GM18502 (cell line): ENCODE measurements around the gene ZNF775.

Experiments used
- ATAC-seq: cut with Tn5 transposase; IDR thresholded peaks from one replicate; pipeline ENCODE4 v1.9.1; 2021; ENCODE audit warnings: mild to moderate bottlenecking; ENCODE audit not compliant: unreplicated experiment, poor library complexity

ZNF775 gene

GRCh38 chr7:150410131-150410530, 31.0 kb downstream of the ZNF775 start:
- ATAC-seq = no peak

GRCh38 chr7:150410680-150411346, 31.7 kb downstream of the ZNF775 start:
- ATAC-seq = no peak

DNA sequence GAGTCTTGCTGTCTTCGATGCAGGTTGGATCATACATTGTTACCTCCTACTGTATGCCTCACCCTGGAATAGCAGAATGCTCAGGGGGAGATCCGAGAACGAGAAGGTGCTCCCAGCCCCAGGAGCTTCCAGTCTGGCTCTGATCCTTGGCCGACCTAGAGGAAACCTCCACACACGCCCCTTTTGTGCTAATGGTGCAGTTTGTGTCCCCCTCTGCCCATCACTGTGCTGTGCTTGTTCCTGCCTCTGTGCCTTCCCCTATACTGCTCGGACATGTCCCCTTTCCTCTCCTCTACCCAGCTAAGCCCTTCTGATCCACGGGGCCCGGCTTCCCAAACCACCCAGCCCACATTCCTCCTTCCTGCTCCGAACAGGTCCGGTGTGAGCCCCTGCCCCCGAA, 32.5 kb downstream of the ZNF775 start:
- ATAC-seq = no peak

DNA sequence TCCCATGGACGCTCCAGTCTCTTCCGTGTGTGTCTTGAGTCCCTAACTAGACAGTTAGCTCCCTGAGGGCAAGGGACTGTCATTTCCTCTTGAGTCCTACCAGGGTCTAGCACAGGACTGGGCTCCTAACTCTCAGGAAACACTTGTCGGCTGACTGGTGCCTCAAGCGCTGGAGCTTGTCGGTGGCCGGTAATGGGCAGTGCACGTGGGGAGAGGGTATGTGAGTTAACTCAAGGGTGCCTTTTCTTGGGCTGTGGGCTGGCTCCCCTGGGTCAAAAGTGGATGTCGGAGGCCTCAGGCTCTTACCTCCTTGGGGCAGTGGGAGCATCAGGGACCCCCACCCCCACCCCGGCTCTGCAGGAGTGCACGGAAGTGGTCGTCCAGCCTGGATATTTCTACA, 32.9 kb downstream of the ZNF775 start:
- no peak for ATAC-seq

DNA sequence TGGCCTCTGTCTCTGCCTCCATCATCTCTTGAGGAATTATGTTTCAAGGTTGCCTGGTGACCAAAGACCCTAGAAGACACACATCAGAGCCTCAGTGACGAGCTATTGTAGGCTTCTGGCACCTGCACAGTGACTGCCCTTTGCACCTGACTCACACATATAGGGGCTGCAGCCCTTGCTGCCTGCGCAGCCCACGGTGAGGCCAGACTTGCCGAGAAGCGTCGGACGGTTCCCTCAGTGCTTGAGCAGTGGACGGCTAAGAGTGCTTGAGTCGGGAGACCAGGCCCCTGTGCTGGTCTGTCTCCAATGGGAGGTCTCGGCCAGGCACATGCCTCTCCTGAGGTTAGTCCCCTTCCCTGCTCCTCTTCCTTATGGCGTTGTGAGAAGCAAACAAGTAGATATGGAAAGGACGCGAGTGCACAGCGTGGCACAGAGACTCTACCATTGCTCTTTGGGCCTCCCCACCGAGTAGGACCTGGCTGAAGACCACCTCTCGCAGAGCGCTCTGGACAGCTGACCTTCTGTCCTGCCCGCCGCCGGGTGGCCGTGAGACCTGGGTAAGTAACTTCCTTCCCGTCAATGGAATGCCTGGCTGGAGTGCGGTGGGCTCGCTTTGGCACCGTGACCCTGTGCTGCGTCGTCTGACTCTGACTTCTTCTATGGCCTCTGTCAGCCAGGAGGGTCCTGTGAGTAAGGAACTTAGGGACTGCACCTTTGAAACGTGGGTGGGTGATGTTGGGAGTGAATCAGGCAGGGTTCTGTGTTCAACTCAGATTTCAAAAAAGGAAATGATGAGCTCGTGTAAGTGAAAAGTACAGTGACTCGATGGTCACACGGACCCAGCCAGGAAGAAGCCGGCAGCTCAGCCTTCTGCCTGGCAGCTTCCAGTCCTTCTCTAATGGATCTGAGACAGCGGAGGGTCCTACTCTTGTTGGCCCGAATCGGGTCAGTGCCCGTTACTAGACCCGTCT, 33.7 kb downstream of the ZNF775 start:
- ATAC-seq = no peak

- no peak for ATAC-seq
These were observed 34.5 kb downstream of the ZNF775 start for GRCh38 chr7:150413640-150414081.

DNA sequence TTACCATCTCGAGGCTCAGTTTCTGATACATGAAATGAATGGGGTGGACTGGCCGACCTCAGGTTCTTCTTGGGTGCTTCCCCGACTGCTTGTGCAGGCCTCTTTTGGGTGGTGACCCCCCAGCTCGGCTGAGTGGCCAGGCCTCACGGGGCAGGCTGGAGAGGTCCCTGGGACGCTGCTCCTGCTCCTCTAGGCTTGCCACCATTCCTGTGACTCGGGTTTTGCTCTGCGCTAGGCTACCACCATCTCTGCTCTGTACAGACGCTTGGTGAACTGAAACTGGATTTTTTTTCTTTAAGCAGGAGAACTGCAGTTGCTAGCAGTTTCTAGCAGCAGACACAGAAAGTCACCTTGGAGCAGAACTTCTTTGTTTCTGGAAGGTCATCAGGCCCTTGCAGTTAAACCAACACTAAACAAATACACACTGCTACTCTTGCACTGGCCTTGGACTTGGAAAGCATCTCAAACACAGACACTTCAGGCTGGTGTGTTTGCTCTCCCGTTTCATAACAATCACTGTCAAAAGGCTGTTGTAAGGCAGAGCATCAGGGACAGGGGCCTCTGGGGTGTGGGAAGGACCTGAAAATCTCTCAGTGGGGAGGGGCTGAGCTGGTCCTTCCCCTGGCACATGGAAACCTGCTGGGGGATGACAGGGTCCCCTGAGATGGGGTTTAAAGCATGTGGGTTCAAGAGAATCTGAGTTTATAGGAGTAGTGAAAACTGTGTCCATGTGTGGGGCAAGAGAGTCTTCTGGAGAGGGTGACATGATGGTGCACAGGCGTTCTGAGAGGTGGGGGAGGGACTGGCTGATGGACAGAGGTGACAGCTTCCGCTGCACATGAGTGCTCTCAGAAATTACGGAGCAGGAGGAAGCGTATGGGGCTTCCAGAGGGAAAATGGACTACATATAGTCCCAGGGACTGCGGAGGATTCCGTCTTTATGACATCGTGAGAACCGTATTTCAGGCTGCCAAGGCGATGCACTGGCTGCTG, 36.3 kb downstream of the ZNF775 start:
- ATAC-seq = no peak

GRCh38 chr7:150417239-150417638, 38.1 kb downstream of the ZNF775 start:
- ATAC-seq = no peak

DNA sequence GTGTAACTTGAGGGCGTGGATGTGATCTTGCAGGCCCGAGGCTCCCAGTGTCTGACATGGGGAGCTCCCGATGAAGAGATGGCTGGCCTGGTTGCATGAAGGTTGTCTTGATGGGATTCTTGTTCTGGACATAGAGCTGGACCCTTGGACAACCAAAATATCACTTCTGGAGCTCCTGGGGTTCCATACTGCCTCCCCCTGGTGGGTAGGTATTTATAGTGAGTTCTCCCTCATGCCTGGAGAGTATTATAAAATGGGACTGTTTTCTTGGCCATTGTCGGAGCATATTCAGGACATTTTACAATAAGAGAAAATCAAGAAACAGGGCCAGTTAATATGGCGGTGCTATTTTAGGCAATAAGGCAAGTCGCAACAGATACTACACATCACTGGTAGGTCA, 38.7 kb downstream of the ZNF775 start:
- ATAC-seq = no peak

DNA sequence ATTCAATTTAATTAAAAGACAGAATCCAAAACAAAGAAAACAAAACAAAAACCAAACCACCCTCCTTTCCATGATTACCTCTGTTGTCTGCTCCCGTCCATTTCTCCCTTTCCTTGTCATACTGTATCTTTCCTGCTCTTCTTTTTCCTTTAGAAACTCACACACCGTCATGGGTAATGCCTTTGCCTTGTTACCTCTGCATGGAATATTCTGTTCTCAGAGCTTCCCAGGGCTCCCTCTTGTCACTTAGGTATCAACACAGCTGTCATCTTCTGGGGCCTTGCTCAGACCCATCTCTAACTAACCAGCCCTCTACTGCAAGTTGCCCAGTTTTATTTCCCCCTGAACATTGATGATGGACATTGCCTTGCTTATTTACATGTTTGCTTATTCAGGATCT, 41.1 kb downstream of the ZNF775 start:
- ATAC-seq = no peak

GRCh38 chr7:150420987-150421674, 42.0 kb downstream of the ZNF775 start:
- peak; percentile 95 for ATAC-seq

- ATAC-seq = no peak
These were observed 42.7 kb downstream of the ZNF775 start for GRCh38 chr7:150421831-150422230.

DNA sequence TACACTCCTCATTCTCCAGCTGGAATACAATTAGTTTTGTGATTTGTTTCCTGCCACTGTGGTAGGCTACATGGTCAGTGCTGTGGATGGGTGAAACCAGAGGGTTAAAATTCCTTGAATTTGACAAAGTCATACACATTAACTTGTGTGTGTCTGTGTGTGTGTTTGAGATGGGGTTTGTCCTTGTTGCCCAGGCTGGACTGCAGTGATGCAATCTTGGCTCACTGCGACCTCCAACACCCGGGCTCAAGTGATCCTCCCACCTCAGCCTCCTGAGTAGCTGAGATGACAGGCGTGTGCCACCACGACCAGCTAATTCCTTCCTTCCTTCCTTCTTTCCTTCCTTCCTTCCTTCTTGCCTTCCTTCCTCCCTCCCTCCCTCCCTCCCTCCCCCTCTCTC, 46.5 kb downstream of the ZNF775 start:
- no peak for ATAC-seq

DNA sequence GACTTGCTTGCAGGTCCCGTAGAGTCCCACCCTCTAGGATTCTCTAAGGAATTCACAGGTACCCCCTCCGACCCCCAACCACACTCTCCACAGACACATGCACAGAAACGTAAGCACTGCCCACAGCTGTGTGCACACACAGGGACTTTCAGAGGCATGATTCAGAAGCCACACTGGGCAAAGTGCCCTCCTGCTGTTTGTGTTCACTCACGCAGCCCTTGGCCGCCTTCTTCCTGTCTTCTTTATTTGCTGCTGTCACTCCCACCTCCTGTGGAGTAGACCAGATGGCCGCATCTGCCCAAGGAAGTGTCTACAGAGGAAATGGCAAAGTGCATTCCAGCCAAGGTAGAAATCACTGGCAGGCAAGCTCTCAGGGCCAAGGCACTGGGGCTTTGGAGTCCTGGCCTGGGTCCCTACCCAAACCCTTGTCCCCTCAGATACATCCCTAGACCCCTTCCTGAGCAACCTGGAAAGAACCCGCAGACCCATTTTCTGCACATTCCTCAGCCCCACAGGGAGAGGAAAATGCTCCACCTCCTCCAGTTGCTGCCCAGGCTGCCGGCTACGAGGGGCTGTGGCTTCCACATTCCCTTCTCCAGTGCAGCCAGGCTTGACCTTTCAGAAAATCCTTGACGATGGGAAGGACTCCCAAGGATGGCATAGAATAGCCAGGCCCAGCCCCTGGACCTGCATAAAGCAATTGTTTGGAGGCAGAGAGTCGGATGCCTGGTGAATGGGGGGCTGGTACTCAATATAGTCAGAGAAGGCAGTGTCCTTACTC, 49.7 kb downstream of the ZNF775 start:
- ATAC-seq = peak; percentile 64

- ATAC-seq = no peak
These were observed 50.6 kb downstream of the ZNF775 start for GRCh38 chr7:150429699-150430098.

GRCh38 chr7:150430465-150431085, 51.4 kb downstream of the ZNF775 start:
- ATAC-seq = no peak

GRCh38 chr7:150431839-150432658, 52.9 kb downstream of the ZNF775 start:
- ATAC-seq = no peak
